HepG2 (cell line): ENCODE data around the gene CHP1. TPM values are rescaled to one million over a fixed set of nuclear protein-coding genes. Genes with fewer than 3 reads are reported as not detected.

Source experiments
- CENPX ChIP-seq: sonication (generic); formaldehyde crosslinking; IDR thresholded peaks from 2 replicates; pipeline ENCODE4 v1.9.0; 2021; ENCODE audit warnings: mild to moderate bottlenecking, missing genetic modification reagents, moderate library complexity
- FOSL2 ChIP-seq: sonication (generic); formaldehyde crosslinking; IDR thresholded peaks from 2 replicates; pipeline ENCODE4 v1.4.0; 2020; ENCODE audit warnings: missing genetic modification reagents
- KDM1A ChIP-seq: IDR thresholded peaks from 2 replicates; pipeline ENCODE4 v1.6.1; 2016; ENCODE audit warnings: missing compliant biosample characterization
- MAZ ChIP-seq, 2 experiments: sonication (generic) in 1 of 2; formaldehyde crosslinking in 1 of 2; IDR thresholded peaks; 2 replicates each; pipeline versions ENCODE4 v1.5.0 to v1.6.1; 2012 to 2020; ENCODE audit warnings: low read depth in 2 of 2, mild to moderate bottlenecking in 2 of 2, borderline replicate concordance in 1 of 2, improper control_type of control experiment in 1 of 2, low read length in 1 of 2, missing genetic modification reagents in 1 of 2, moderate library complexity in 1 of 2
- MBNL3 ChIP-seq: fragments of 250-450 bp; sonication (Bioruptor Pico); conservative IDR thresholded peaks from 2 replicates; pipeline ENCODE4 v1.8.0; 2022; ENCODE audit warnings: mild to moderate bottlenecking, inconsistent platforms
- MIER3 ChIP-seq: IDR thresholded peaks from 2 replicates; pipeline ENCODE4 v1.6.1; 2016; ENCODE audit warnings: missing compliant biosample characterization, borderline replicate concordance
- TFDP1 ChIP-seq: IDR thresholded peaks from 2 replicates; pipeline ENCODE4 v1.6.1; 2016; ENCODE audit warnings: missing compliant biosample characterization, missing genetic modification reagents, borderline replicate concordance
- ZNF441 ChIP-seq: sonication (generic); formaldehyde crosslinking; IDR thresholded peaks from 2 replicates; pipeline ENCODE4 v1.7.0; 2021; ENCODE audit warnings: missing genetic modification reagents, borderline replicate concordance
- ZNF790 ChIP-seq: sonication (generic); formaldehyde crosslinking; IDR thresholded peaks from 2 replicates; pipeline ENCODE4 v1.8.0; 2022; ENCODE audit warnings: missing genetic modification reagents, mild to moderate bottlenecking, borderline replicate concordance
- ZSCAN31 ChIP-seq: sonication (generic); formaldehyde crosslinking; IDR thresholded peaks from 2 replicates; pipeline ENCODE4 v1.5.0; 2020; ENCODE audit warnings: low read depth, mild to moderate bottlenecking, missing genetic modification reagents
- polyA plus RNA-seq, 8 experiments: library from polyadenylated mRNA; depleted of rRNA in 3 of 8; stranded (reverse) in 7 of 8; unstranded in 1 of 8; fragments of >200 nt; fragmentation: Illumina TruSeq in 4 of 8; extraction: Trizol in 4 of 8; gene quantifications; 2 replicates each; pipeline versions ENCODE4 v1.2.1 to v1.2.3, GENCODE V29; 2011 to 2016; ENCODE audit warnings: low read depth in 4 of 8, missing spikeins in 1 of 8, mixed read lengths in 1 of 8; ENCODE audit not compliant: insufficient read depth in 1 of 8
- total RNA-seq, 5 experiments: library from RNA; depleted of rRNA; stranded (reverse); fragments of >200 nt; fragmentation: Illumina TruSeq; extraction: Trizol; gene quantifications; 2 replicates each; pipeline ENCODE4 v1.2.3, GENCODE V29; 2016; ENCODE audit warnings: low read depth in 1 of 5
- TF ChIP-seq, protein P1 (sequence below): sonication (generic); formaldehyde crosslinking; IDR thresholded peaks from 2 replicates; pipeline ENCODE4 v1.4.0; 2020; ENCODE audit warnings: missing genetic modification reagents
- TF ChIP-seq, protein P2 (sequence below): sonication (generic); formaldehyde crosslinking; IDR thresholded peaks from 2 replicates; pipeline ENCODE4 v1.5.0; 2020; ENCODE audit warnings: missing genetic modification reagents
- TF ChIP-seq, protein P3 (sequence below), 2 experiments: sonication (generic) in 1 of 2; formaldehyde crosslinking in 1 of 2; IDR thresholded peaks; 2 replicates each; pipeline versions ENCODE4 v1.5.1 to v1.6.1; 2011 to 2020; ENCODE audit warnings: borderline replicate concordance in 1 of 2, low read depth in 1 of 2, low read length in 1 of 2, mild to moderate bottlenecking in 1 of 2, missing genetic modification reagents in 1 of 2, moderate library complexity in 1 of 2
- TF ChIP-seq, protein P4 (sequence below): sonication (generic); formaldehyde crosslinking; IDR thresholded peaks from 2 replicates; pipeline ENCODE4 v1.4.0; 2020; ENCODE audit warnings: mild to moderate bottlenecking, missing genetic modification reagents
- TF ChIP-seq, protein P5 (sequence below): sonication (generic); formaldehyde crosslinking; IDR thresholded peaks from 2 replicates; pipeline ENCODE4 v1.8.1; 2022; ENCODE audit warnings: mild to moderate bottlenecking, missing genetic modification reagents

Gene CHP1
- total and polyA plus RNA-seq, 2 of the 13 experiments (the other 11 are each of a cell fraction or from before 2014, with no cell fraction given): 49.6 to 76.4 TPM

GRCh38 chr15:41283653-41284426 is 52.8 kb downstream of the CHP1 start (continued):
- TF ChIP-seq, protein P1, sequence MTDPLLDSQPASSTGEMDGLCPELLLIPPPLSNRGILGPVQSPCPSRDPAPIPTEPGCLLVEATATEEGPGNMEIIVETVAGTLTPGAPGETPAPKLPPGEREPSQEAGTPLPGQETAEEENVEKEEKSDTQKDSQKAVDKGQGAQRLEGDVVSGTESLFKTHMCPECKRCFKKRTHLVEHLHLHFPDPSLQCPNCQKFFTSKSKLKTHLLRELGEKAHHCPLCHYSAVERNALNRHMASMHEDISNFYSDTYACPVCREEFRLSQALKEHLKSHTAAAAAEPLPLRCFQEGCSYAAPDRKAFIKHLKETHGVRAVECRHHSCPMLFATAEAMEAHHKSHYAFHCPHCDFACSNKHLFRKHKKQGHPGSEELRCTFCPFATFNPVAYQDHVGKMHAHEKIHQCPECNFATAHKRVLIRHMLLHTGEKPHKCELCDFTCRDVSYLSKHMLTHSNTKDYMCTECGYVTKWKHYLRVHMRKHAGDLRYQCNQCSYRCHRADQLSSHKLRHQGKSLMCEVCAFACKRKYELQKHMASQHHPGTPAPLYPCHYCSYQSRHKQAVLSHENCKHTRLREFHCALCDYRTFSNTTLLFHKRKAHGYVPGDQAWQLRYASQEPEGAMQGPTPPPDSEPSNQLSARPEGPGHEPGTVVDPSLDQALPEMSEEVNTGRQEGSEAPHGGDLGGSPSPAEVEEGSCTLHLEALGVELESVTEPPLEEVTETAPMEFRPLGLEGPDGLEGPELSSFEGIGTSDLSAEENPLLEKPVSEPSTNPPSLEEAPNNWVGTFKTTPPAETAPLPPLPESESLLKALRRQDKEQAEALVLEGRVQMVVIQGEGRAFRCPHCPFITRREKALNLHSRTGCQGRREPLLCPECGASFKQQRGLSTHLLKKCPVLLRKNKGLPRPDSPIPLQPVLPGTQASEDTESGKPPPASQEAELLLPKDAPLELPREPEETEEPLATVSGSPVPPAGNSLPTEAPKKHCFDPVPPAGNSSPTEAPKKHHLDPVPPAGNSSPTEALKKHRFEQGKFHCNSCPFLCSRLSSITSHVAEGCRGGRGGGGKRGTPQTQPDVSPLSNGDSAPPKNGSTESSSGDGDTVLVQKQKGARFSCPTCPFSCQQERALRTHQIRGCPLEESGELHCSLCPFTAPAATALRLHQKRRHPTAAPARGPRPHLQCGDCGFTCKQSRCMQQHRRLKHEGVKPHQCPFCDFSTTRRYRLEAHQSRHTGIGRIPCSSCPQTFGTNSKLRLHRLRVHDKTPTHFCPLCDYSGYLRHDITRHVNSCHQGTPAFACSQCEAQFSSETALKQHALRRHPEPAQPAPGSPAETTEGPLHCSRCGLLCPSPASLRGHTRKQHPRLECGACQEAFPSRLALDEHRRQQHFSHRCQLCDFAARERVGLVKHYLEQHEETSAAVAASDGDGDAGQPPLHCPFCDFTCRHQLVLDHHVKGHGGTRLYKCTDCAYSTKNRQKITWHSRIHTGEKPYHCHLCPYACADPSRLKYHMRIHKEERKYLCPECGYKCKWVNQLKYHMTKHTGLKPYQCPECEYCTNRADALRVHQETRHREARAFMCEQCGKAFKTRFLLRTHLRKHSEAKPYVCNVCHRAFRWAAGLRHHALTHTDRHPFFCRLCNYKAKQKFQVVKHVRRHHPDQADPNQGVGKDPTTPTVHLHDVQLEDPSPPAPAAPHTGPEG (CRISPR knock-in tag): no peak
- peak; percentile 26; the same call in 1 of the 2 replicates for TF ChIP-seq FOSL2 (CRISPR knock-in tag)
- no peak; the same call in 1 of the 2 replicates for TF ChIP-seq ZSCAN31 (CRISPR knock-in tag)
- TF ChIP-seq, protein P2, sequence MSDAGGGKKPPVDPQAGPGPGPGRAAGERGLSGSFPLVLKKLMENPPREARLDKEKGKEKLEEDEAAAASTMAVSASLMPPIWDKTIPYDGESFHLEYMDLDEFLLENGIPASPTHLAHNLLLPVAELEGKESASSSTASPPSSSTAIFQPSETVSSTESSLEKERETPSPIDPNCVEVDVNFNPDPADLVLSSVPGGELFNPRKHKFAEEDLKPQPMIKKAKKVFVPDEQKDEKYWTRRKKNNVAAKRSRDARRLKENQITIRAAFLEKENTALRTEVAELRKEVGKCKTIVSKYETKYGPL (CRISPR knock-in tag): no peak
- 0 out of 2 replicates have a peak, but pooled peaks have one; percentile 48 for TF ChIP-seq ZNF441
- TF ChIP-seq MBNL3: no peak
- TF ChIP-seq KDM1A (CRISPR knock-in tag): no peak
- TF ChIP-seq MAZ (IDR thresholded peaks at IDR 0.05; ENCODE audit: borderline replicate concordance, low read depth, low read length): no peak; the same call in 1 of the 2 replicates
- peak; percentile 40; the same call in 1 of the 2 replicates for TF ChIP-seq MAZ (CRISPR knock-in tag; IDR thresholded peaks at IDR 0.05; ENCODE audit: low read depth)
- no peak for TF ChIP-seq ZNF790 (CRISPR knock-in tag)
- TF ChIP-seq TFDP1 (CRISPR knock-in tag): peak; percentile 95
- TF ChIP-seq, protein P3, sequence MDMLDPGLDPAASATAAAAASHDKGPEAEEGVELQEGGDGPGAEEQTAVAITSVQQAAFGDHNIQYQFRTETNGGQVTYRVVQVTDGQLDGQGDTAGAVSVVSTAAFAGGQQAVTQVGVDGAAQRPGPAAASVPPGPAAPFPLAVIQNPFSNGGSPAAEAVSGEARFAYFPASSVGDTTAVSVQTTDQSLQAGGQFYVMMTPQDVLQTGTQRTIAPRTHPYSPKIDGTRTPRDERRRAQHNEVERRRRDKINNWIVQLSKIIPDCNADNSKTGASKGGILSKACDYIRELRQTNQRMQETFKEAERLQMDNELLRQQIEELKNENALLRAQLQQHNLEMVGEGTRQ (IDR thresholded peaks at IDR 0.05; ENCODE audit: low read depth, low read length): peak; percentile 67
- TF ChIP-seq, protein P3 (CRISPR knock-in tag; IDR thresholded peaks at IDR 0.05; ENCODE audit: borderline replicate concordance): peak; percentile 80
- TF ChIP-seq CENPX (CRISPR knock-in tag): no peak
- 0 out of 2 replicates have a peak, but pooled peaks have one; percentile 54 for TF ChIP-seq MIER3 (CRISPR knock-in tag)
- TF ChIP-seq, protein P4, sequence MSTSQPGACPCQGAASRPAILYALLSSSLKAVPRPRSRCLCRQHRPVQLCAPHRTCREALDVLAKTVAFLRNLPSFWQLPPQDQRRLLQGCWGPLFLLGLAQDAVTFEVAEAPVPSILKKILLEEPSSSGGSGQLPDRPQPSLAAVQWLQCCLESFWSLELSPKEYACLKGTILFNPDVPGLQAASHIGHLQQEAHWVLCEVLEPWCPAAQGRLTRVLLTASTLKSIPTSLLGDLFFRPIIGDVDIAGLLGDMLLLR (CRISPR knock-in tag): peak; percentile 79; the same call in 1 of the 2 replicates
- TF ChIP-seq, protein P5, sequence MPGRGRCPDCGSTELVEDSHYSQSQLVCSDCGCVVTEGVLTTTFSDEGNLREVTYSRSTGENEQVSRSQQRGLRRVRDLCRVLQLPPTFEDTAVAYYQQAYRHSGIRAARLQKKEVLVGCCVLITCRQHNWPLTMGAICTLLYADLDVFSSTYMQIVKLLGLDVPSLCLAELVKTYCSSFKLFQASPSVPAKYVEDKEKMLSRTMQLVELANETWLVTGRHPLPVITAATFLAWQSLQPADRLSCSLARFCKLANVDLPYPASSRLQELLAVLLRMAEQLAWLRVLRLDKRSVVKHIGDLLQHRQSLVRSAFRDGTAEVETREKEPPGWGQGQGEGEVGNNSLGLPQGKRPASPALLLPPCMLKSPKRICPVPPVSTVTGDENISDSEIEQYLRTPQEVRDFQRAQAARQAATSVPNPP (CRISPR knock-in tag): no peak
